ENCODE data around the gene TST. TPM values are rescaled to one million over a fixed set of nuclear protein-coding genes. Genes with fewer than 3 reads are reported as not detected.

The TST gene
- polyA plus RNA-seq, 1 of the 3 experiments (the other 2 are of a cell fraction) = 49.4 TPM

DNA sequence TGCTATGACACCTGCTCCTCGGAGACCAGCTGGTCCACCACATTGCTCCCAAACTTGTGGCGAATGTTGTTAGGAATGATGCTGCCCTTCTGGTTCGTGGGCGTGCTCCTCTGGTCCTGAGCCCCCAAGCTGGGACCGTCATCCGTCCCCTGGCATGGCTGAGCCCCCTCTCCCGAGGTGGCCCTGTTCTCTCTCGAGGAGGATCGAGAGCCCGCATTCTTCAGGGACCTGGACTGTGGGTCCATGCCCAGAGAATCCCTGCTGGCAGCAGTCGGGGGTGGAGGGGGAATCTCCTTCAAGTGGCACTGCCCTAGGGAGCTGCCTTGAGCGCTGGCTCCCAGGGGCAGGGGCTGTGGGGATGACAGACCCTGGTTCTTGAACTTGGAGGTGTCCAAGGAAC, 17.4 kb downstream of the TST start:
- Histone ChIP-seq H3K9me2 (no peaks in the 10 kb centered on the region), H3K79me2 (ENCODE audit: insufficient read depth) (no peaks in the 10 kb centered on the region), H3K36me3 (replicated peaks in 1 of 2; ENCODE audit: control insufficient read depth in 1 of 2, insufficient read depth in 2 of 2, low read length in 1 of 2) (no peaks in the 10 kb centered on the region), H3K9me3 (no peaks in the 10 kb centered on the region), H3K27me3 (ENCODE audit: insufficient read depth) (peaks cover 14% of the 10 kb centered on the region; the same call in 1 of the 2 replicates), H3K4me3 (ENCODE audit: low read depth in 2 of 2, low read length in 1 of 2) (no peak overlapping the region), H3K27ac (ENCODE audit: low read depth in 2 of 2, low read length in 1 of 2) (no peak overlapping the region), H3K4me2 (no peak overlapping the region), H3K4me1 (ENCODE audit: control insufficient read depth in 1 of 2, insufficient read depth in 2 of 2, low read depth in 1 of 2, low read length in 1 of 2) (no peaks in the 10 kb centered on the region), H2AFZ (ENCODE audit: low read depth) (no peak overlapping the region), H3F3A (replicated peaks; ENCODE audit: insufficient read depth) (no peaks in the 10 kb centered on the region), H3K9ac (no peak overlapping the region), H4K20me1 (ENCODE audit: insufficient read depth) (no peaks in the 10 kb centered on the region)
- ChIA-PET CTCF (no interaction called here), POLR2A (no interaction called here)
- 70% methylated on average over 12 of the region's 12 CpGs for WGBS (ENCODE audit: low lambda C conversion rate)
- no peak for DNase-seq
- TF ChIP-seq GABPA (IDR thresholded peaks at IDR 0.05; ENCODE audit: low read depth) (no peak), ZBTB33 (IDR thresholded peaks at IDR 0.05; ENCODE audit: borderline replicate concordance, low read depth) (no peak), FOSL2 (IDR thresholded peaks at IDR 0.05; ENCODE audit: borderline replicate concordance, low read depth) (no peak), JUND (IDR thresholded peaks at IDR 0.05) (no peak), EP300 (IDR thresholded peaks at IDR 0.05; ENCODE audit: borderline replicate concordance in 1 of 2, low read depth in 1 of 2, low read length in 1 of 2) (no peak), NRF1 (IDR thresholded peaks at IDR 0.05; ENCODE audit: low read depth, low read length) (no peak), SIN3A (IDR thresholded peaks at IDR 0.05; ENCODE audit: borderline replicate concordance, low read depth, low read length) (no peak), EZH2phosphoT487 (IDR thresholded peaks at IDR 0.05; ENCODE audit: borderline replicate concordance, low read depth) (no peak), USF2 (IDR thresholded peaks at IDR 0.05; ENCODE audit: borderline replicate concordance, low read depth, low read length) (no peak)
- TF ChIP-seq, protein P1, sequence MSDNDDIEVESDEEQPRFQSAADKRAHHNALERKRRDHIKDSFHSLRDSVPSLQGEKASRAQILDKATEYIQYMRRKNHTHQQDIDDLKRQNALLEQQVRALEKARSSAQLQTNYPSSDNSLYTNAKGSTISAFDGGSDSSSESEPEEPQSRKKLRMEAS (IDR thresholded peaks at IDR 0.05; ENCODE audit: low read depth) = no peak

GRCh38 chr22:37000676-37001534, 18.3 kb downstream of the TST start:
- H3K27ac ChIP-seq (ENCODE audit: low read depth in 2 of 2, low read length in 1 of 2) = no peak overlapping the region
- no peak overlapping the region for H3K9ac ChIP-seq
- no peaks in the 10 kb centered on the region for H3K9me2 ChIP-seq
- no peak overlapping the region for H2AFZ ChIP-seq (ENCODE audit: low read depth)
- H3F3A ChIP-seq (replicated peaks; ENCODE audit: insufficient read depth) = no peaks in the 10 kb centered on the region
- no peak overlapping the region for H3K4me2 ChIP-seq
- H3K4me3 ChIP-seq (ENCODE audit: low read depth in 2 of 2, low read length in 1 of 2) = no peak overlapping the region
- H3K79me2 ChIP-seq (ENCODE audit: insufficient read depth) = no peaks in the 10 kb centered on the region
- no peaks in the 10 kb centered on the region for H3K4me1 ChIP-seq (ENCODE audit: control insufficient read depth in 1 of 2, insufficient read depth in 2 of 2, low read depth in 1 of 2, low read length in 1 of 2)
- H3K36me3 ChIP-seq (replicated peaks in 1 of 2; ENCODE audit: control insufficient read depth in 1 of 2, insufficient read depth in 2 of 2, low read length in 1 of 2) = no peaks in the 10 kb centered on the region
- H4K20me1 ChIP-seq (ENCODE audit: insufficient read depth) = no peaks in the 10 kb centered on the region
- H3K27me3 ChIP-seq (ENCODE audit: insufficient read depth) = peaks cover 6% of the 10 kb centered on the region; the same call in 1 of the 2 replicates
- WGBS (ENCODE audit: low lambda C conversion rate) = 41% methylated on average over 10 of the region's 11 CpGs
- TF ChIP-seq USF2 (IDR thresholded peaks at IDR 0.05; ENCODE audit: borderline replicate concordance, low read depth, low read length) = no peak
- TF ChIP-seq TEAD4 (IDR thresholded peaks at IDR 0.05; ENCODE audit: borderline replicate concordance, insufficient read depth) = no peak
- TF ChIP-seq MXI1 (IDR thresholded peaks at IDR 0.05; ENCODE audit: low read depth, low read length) = no peak
- ChIA-PET POLR2A (no interaction called here), CTCF (interaction anchor here (1.5 to 1.8 kb wide), 2 partner anchors 10 to 454 kb away, joined by 3 to 4 read pairs; no protein-coding TSS in a partner anchor)
- H3K9me3 ChIP-seq = no peaks in the 10 kb centered on the region
- no peak for DNase-seq

Measured in SK-N-SH (cell line).